Smooth muscle cell (in vitro differentiated cells): Measurements from ENCODE around the gene PADI4. TPM values are rescaled to one million over a fixed set of nuclear protein-coding genes. Genes with fewer than 3 reads are reported as not detected.

Source experiments
- DNase-seq: peaks from one replicate; lab custom pipeline; 2025; ENCODE audit not compliant: unreplicated experiment; lab: John Stamatoyannopoulos, UW
- H2AFZ ChIP-seq: fragments of 200-600 bp; sonication (generic); 2 replicates; pipeline ENCODE4 v1.6.0; 2016; ENCODE audit warnings: antibody characterized with exemption, low read depth, mild to moderate bottlenecking
- H3F3A ChIP-seq: fragments of 200-600 bp; sonication (generic); 2 replicates; pipeline ENCODE4 v1.6.0; 2017; ENCODE audit warnings: antibody characterized with exemption, low read depth
- H3K27ac ChIP-seq: fragments of 200-600 bp; sonication (generic); 2 replicates; pipeline ENCODE4 v1.5.1; 2016; ENCODE audit warnings: low read depth, mild to moderate bottlenecking
- H3K27me3 ChIP-seq: fragments of 200-600 bp; sonication (generic); 2 replicates; pipeline ENCODE4 v1.6.1; 2016; ENCODE audit warnings: low read depth, mild to moderate bottlenecking
- H3K36me3 ChIP-seq: fragments of 200-600 bp; sonication (generic); 2 replicates; pipeline ENCODE4 v1.5.1; 2016; ENCODE audit warnings: low read depth
- H3K4me1 ChIP-seq: fragments of 200-600 bp; sonication (generic); 2 replicates; pipeline ENCODE4 v1.5.1; 2016; ENCODE audit warnings: low read depth
- H3K4me2 ChIP-seq: fragments of 200-600 bp; sonication (generic); 2 replicates; pipeline ENCODE4 v1.6.0; 2016; ENCODE audit warnings: mild to moderate bottlenecking
- H3K4me3 ChIP-seq: fragments of 200-600 bp; sonication (generic); 2 replicates; pipeline ENCODE4 v1.5.1; 2016; ENCODE audit warnings: mild to moderate bottlenecking
- H3K79me2 ChIP-seq: fragments of 200-600 bp; sonication (generic); 2 replicates; pipeline ENCODE4 v1.6.0; 2016; ENCODE audit warnings: low read depth, mild to moderate bottlenecking
- H3K9ac ChIP-seq: fragments of 200-600 bp; sonication (generic); 2 replicates; pipeline ENCODE4 v1.6.0; 2016; ENCODE audit warnings: low read depth
- H3K9me3 ChIP-seq: fragments of 200-600 bp; sonication (generic); replicated peaks from 2 replicates; pipeline ENCODE4 v1.5.1; 2016; ENCODE audit warnings: low read depth
- H4K20me1 ChIP-seq: fragments of 200-600 bp; sonication (generic); 2 replicates; pipeline ENCODE4 v1.6.0; 2016; ENCODE audit warnings: low read depth
- CTCF ChIP-seq: fragments of 200-600 bp; sonication (generic); IDR thresholded peaks from 2 replicates; pipeline ENCODE4 v1.5.1; 2017; ENCODE audit warnings: borderline replicate concordance, mild to moderate bottlenecking, antibody characterized with exemption; ENCODE audit not compliant: insufficient read depth, poor library complexity, severe bottlenecking
- WGBS: methylation state at CpG from one replicate; pipeline ENCODE4 v1.1.7; 2016; ENCODE audit warnings: low lambda C conversion rate; 5-methylcytosine and 5-hydroxymethylcytosine counted together
- polyA plus RNA-seq: library from polyadenylated mRNA; unstranded; fragments of >200 nt; fragmentation: Nextera tagmentation; extraction: Ambion mirVana; gene quantifications from 2 replicates; pipeline ENCODE4 v1.2.1, GENCODE V29; 2016
- total RNA-seq: library from RNA; depleted of rRNA; stranded (reverse); fragments of >200 nt; gene quantifications from 2 replicates; pipeline ENCODE4 v1.2.3, GENCODE V29; 2014

Gene PADI4, protein sequence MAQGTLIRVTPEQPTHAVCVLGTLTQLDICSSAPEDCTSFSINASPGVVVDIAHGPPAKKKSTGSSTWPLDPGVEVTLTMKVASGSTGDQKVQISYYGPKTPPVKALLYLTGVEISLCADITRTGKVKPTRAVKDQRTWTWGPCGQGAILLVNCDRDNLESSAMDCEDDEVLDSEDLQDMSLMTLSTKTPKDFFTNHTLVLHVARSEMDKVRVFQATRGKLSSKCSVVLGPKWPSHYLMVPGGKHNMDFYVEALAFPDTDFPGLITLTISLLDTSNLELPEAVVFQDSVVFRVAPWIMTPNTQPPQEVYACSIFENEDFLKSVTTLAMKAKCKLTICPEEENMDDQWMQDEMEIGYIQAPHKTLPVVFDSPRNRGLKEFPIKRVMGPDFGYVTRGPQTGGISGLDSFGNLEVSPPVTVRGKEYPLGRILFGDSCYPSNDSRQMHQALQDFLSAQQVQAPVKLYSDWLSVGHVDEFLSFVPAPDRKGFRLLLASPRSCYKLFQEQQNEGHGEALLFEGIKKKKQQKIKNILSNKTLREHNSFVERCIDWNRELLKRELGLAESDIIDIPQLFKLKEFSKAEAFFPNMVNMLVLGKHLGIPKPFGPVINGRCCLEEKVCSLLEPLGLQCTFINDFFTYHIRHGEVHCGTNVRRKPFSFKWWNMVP
- total RNA-seq (not detected in 2 replicates), polyA plus RNA-seq (not detected in 2 replicates)

- Histone ChIP-seq H3K79me2 (no peaks in the 10 kb centered on the region), H3K9ac (no peak within 1 kb of the TSS), H3K27ac (no peak within 1 kb of the TSS), H3F3A (no peaks in the 10 kb centered on the region), H3K36me3 (no peaks in the 10 kb centered on the region), H2AFZ (no peak within 1 kb of the TSS), H3K4me1 (no peaks in the 10 kb centered on the region), H4K20me1 (no peaks in the 10 kb centered on the region), H3K9me3 (no peaks in the 10 kb centered on the region), H3K27me3 (no peaks in the 10 kb centered on the region), H3K4me2 (no peak within 1 kb of the TSS), H3K4me3 (no peak within 1 kb of the TSS)
- DNase-seq, result no peak
- 77% methylated on average over 8 of the region's 8 CpGs for whole genome bisulfite sequencing
- TF ChIP-seq CTCF, result no peak
These were observed at the start of gene PADI4 for GRCh38 chr1:17307946-17308345. Gene PADI4 (plus strand): TSS chr1:17308197. CDS start chr1:17308223, 26 bp downstream.

DNA sequence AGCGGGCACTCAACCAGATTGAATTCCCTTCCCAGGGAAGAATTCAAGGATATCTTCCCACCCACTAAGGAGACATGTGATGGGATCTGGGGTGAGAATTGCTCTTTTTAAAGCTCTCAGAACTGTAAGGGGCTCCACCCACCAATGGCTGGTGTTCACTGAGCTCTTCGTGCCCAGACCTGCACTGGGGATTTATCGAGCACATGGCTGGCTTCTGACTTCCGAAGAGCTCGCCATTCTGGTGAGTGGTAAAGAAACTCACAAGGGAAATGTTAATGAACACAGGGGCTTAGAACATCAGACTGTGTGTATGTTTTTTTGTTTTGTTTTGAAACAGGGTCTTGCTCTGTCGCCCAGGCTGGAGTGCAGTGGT, 49.3 kb upstream of the PADI4 start:
- DNase-seq, result no peak
- Histone ChIP-seq H3K9me3 (no peaks in the 10 kb centered on the region), H3F3A (no peaks in the 10 kb centered on the region), H3K4me1 (no peaks in the 10 kb centered on the region), H3K79me2 (no peaks in the 10 kb centered on the region), H3K27ac (no peak overlapping the region), H2AFZ (no peak overlapping the region), H3K27me3 (peaks cover 3% of the 10 kb centered on the region), H3K4me2 (no peak overlapping the region), H3K9ac (no peak overlapping the region), H3K4me3 (no peak overlapping the region), H3K36me3 (no peaks in the 10 kb centered on the region), H4K20me1 (no peaks in the 10 kb centered on the region)
- WGBS, result 62% methylated on average over 6 of the region's 6 CpGs
- TF ChIP-seq CTCF, result no peak

GRCh38 chr1:17259233-17259873, 48.6 kb upstream of the PADI4 start:
- H3K4me2 ChIP-seq, result peak overlapping the region; percentile 21
- H3K4me3 ChIP-seq, result no peak overlapping the region
- DNase-seq, result no peak
- H3K4me1 ChIP-seq, result no peaks in the 10 kb centered on the region
- no peaks in the 10 kb centered on the region for H3K36me3 ChIP-seq
- no peaks in the 10 kb centered on the region for H3K79me2 ChIP-seq
- TF ChIP-seq CTCF, result no peak
- H3K27ac ChIP-seq, result no peak overlapping the region
- H3K9me3 ChIP-seq, result no peaks in the 10 kb centered on the region
- no peak overlapping the region for H2AFZ ChIP-seq
- 49% methylated on average over 24 of the region's 24 CpGs for WGBS
- H3K9ac ChIP-seq, result no peak overlapping the region
- no peaks in the 10 kb centered on the region for H3F3A ChIP-seq
- H3K27me3 ChIP-seq, result peaks cover 3% of the 10 kb centered on the region
- no peaks in the 10 kb centered on the region for H4K20me1 ChIP-seq
